Ishikawa (cell line): ENCODE data around the gene DLL4.

ENCODE experiments used
- CEBPB ChIP-seq: IDR thresholded peaks from 2 replicates; pipeline ENCODE4 v1.6.1; 2012
- CREB1 ChIP-seq: IDR thresholded peaks from 2 replicates; pipeline ENCODE4 v1.6.1; 2012; ENCODE audit warnings: low read depth
- EGR1 ChIP-seq: IDR thresholded peaks from 2 replicates; pipeline ENCODE4 v1.6.1; 2012
- EP300 ChIP-seq: IDR thresholded peaks from 2 replicates; pipeline ENCODE4 v1.6.1; 2012; ENCODE audit warnings: borderline replicate concordance
- FOXM1 ChIP-seq: IDR thresholded peaks from 2 replicates; pipeline ENCODE4 v1.6.1; 2012; ENCODE audit warnings: low read depth, borderline replicate concordance
- MAX ChIP-seq: IDR thresholded peaks from 2 replicates; pipeline ENCODE4 v1.6.1; 2012
- NFIC ChIP-seq: IDR thresholded peaks from 2 replicates; pipeline ENCODE4 v1.6.1; 2012
- RAD21 ChIP-seq: IDR thresholded peaks from 2 replicates; pipeline ENCODE4 v1.6.1; 2012; ENCODE audit warnings: low read depth
- TAF1 ChIP-seq: IDR thresholded peaks from 2 replicates; pipeline ENCODE4 v1.6.1; 2012; ENCODE audit warnings: low read depth, mild to moderate bottlenecking
- TCF12 ChIP-seq: IDR thresholded peaks from 2 replicates; pipeline ENCODE4 v1.6.1; 2012; ENCODE audit warnings: low read depth
- TEAD4 ChIP-seq: IDR thresholded peaks from 2 replicates; pipeline ENCODE4 v1.6.1; 2012
- YY1 ChIP-seq: IDR thresholded peaks from 2 replicates; pipeline ENCODE4 v1.6.1; 2012; ENCODE audit warnings: low read depth
- ZBTB7A ChIP-seq: IDR thresholded peaks from 2 replicates; pipeline ENCODE4 v1.6.1; 2012; ENCODE audit warnings: low read depth
- TF ChIP-seq, protein P1 (sequence below): IDR thresholded peaks from 2 replicates; pipeline ENCODE4 v1.6.1; 2012; ENCODE audit warnings: low read depth, mild to moderate bottlenecking
- TF ChIP-seq, protein P2 (sequence below): IDR thresholded peaks from 2 replicates; pipeline ENCODE4 v1.6.1; 2012

Gene DLL4

GRCh38 chr15:40918146-40918798 lies 10.9 kb upstream of the DLL4 start:
- no peak for TF ChIP-seq EP300
- no peak for TF ChIP-seq RAD21
- TF ChIP-seq YY1 = no peak
- TF ChIP-seq EGR1 = no peak
- TF ChIP-seq NFIC = no peak
- no peak for TF ChIP-seq CEBPB
- TF ChIP-seq, protein P1, sequence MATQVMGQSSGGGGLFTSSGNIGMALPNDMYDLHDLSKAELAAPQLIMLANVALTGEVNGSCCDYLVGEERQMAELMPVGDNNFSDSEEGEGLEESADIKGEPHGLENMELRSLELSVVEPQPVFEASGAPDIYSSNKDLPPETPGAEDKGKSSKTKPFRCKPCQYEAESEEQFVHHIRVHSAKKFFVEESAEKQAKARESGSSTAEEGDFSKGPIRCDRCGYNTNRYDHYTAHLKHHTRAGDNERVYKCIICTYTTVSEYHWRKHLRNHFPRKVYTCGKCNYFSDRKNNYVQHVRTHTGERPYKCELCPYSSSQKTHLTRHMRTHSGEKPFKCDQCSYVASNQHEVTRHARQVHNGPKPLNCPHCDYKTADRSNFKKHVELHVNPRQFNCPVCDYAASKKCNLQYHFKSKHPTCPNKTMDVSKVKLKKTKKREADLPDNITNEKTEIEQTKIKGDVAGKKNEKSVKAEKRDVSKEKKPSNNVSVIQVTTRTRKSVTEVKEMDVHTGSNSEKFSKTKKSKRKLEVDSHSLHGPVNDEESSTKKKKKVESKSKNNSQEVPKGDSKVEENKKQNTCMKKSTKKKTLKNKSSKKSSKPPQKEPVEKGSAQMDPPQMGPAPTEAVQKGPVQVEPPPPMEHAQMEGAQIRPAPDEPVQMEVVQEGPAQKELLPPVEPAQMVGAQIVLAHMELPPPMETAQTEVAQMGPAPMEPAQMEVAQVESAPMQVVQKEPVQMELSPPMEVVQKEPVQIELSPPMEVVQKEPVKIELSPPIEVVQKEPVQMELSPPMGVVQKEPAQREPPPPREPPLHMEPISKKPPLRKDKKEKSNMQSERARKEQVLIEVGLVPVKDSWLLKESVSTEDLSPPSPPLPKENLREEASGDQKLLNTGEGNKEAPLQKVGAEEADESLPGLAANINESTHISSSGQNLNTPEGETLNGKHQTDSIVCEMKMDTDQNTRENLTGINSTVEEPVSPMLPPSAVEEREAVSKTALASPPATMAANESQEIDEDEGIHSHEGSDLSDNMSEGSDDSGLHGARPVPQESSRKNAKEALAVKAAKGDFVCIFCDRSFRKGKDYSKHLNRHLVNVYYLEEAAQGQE = no peak
- no peak for TF ChIP-seq TEAD4
- no peak for TF ChIP-seq TAF1
- TF ChIP-seq MAX = no peak
- no peak for TF ChIP-seq FOXM1
- TF ChIP-seq, protein P2, sequence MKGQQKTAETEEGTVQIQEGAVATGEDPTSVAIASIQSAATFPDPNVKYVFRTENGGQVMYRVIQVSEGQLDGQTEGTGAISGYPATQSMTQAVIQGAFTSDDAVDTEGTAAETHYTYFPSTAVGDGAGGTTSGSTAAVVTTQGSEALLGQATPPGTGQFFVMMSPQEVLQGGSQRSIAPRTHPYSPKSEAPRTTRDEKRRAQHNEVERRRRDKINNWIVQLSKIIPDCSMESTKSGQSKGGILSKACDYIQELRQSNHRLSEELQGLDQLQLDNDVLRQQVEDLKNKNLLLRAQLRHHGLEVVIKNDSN = no peak
- no peak for TF ChIP-seq TCF12
- TF ChIP-seq CREB1 = no peak
- TF ChIP-seq ZBTB7A = no peak

DNA sequence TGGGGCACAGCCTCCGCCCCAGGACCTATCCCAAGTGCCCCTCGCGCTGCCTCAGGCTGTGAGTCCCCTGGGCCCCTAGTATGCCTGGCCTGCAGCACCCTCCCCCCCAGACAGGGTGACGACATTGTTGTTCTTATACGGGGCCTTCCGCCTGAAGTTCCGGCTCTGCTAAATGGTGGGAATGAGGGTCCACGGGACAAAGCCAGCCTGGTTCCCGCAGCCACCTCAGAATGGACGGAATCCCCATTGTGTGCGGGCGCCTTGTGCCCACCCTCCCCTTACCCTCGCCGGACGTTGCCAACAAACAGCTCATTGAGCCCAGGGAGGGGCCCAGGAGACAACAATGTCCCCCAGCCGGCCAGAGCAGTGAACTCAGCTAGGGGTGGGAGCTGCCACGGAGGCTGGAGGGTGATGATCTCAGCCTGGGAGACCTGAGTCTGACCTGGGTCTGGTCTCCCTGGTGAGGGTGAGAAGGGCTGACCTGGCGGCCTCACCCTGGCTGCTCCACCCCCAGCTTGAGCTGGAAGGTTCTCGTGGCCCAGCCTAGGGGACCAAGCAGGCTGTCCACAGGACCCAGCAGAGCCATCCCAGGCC lies 10.2 kb upstream of the DLL4 start:
- no peak for TF ChIP-seq TCF12
- TF ChIP-seq, protein P1 = no peak
- no peak for TF ChIP-seq EGR1
- TF ChIP-seq YY1 = no peak
- no peak for TF ChIP-seq RAD21
- TF ChIP-seq, protein P2 = no peak
- TF ChIP-seq EP300 = no peak
- TF ChIP-seq TAF1 = no peak
- no peak for TF ChIP-seq NFIC
- no peak; the same call in 1 of the 2 replicates for TF ChIP-seq ZBTB7A
- no peak for TF ChIP-seq TEAD4
- no peak for TF ChIP-seq CREB1
- no peak for TF ChIP-seq FOXM1
- no peak for TF ChIP-seq CEBPB
- TF ChIP-seq MAX = no peak

GRCh38 chr15:40921949-40922607 lies 7.1 kb upstream of the DLL4 start:
- TF ChIP-seq YY1 (no peak), ZBTB7A (no peak), MAX (no peak)
- TF ChIP-seq, protein P1 = peak; percentile 69; the same call in 1 of the 2 replicates

- no peak for TF ChIP-seq FOXM1
- no peak for TF ChIP-seq NFIC
- TF ChIP-seq TCF12 = no peak
- no peak for TF ChIP-seq YY1
- no peak for TF ChIP-seq MAX
- no peak for TF ChIP-seq ZBTB7A
- no peak for TF ChIP-seq CEBPB
- no peak for TF ChIP-seq CREB1
- TF ChIP-seq, protein P2 = no peak
- no peak for TF ChIP-seq EGR1
- TF ChIP-seq, protein P1 = no peak
- no peak for TF ChIP-seq TEAD4
- no peak for TF ChIP-seq TAF1
- TF ChIP-seq EP300 = no peak
- no peak for TF ChIP-seq RAD21
Measured at GRCh38 chr15:40922608-40923005, 6.5 kb upstream of the DLL4 start.
